ENCODE data around the gene REXO4.

GRCh38 chr9:133375724-133376654, 41.8 kb downstream of the REXO4 start, which contains the start of the genes STKLD1 and SURF4:
- TF ChIP-seq KLF9 (tag by site-specific recombination; IDR thresholded peaks at IDR 0.05; ENCODE audit: low read depth), result peak; percentile 77
- no peak for TF ChIP-seq ZNF626 (tag by site-specific recombination; IDR thresholded peaks at IDR 0.05)
- TF ChIP-seq PBX3 (CRISPR knock-in tag; IDR thresholded peaks at IDR 0.05), result 0 out of 2 replicates have a peak, but pooled peaks have one; percentile 18
- no peak for TF ChIP-seq ZNF398 (tag by site-specific recombination; IDR thresholded peaks at IDR 0.05)
- no peak for TF ChIP-seq CTCF (tag by site-specific recombination; IDR thresholded peaks at IDR 0.05)
- TF ChIP-seq ZEB2 (tag by site-specific recombination; IDR thresholded peaks at IDR 0.05), result no peak
- no peak for TF ChIP-seq ZNF561 (tag by site-specific recombination; IDR thresholded peaks at IDR 0.05; ENCODE audit: borderline replicate concordance)

All from HEK293 (cell line).